HepG2 (cell line): ENCODE results near the gene SLC23A3. TPM values are rescaled to one million over a fixed set of nuclear protein-coding genes. Genes with fewer than 3 reads are reported as not detected.

Experiments used
- ATAC-seq: fragments of 200-7000 bp; cut with Tn5 transposase; 3 replicates; pipeline ENCODE4 v1.9.1; 2020; ENCODE audit warnings: mild to moderate bottlenecking, moderate library complexity
- BruUV-seq: library from RNA; stranded (reverse); fragments of 400-500 nt; replicated peaks from 2 replicates; lab custom pipeline; 2021; lab: Mats Ljungman, UMichigan
- CTCF ChIA-PET: fragments of 300-600 bp; formaldehyde crosslinking; extraction: SDS; loops from one replicate; lab custom pipeline; 2021; ENCODE audit warnings: low total read pairs, inconsistent platforms, low intra/inter-chr PET ratio; lab: Yijun Ruan, JAX
- POLR2A ChIA-PET: fragments of 350-600 bp; sonication (Branson Sonifier 250); formaldehyde crosslinking; loops from one replicate; lab custom pipeline; 2020; ENCODE audit warnings: antibody characterized with exemption, inconsistent platforms; lab: Yijun Ruan, JAX
- DNase-seq: peaks from one replicate; pipeline ENCODE4 v3.0.0-alpha.2; 2015; ENCODE audit warnings: low spot score
- FAIRE-seq: peaks from 3 replicates; lab custom pipeline; 2011; peaks lifted over from hg19 to GRCh38; lab: Jason Lieb, UNC
- H2AFZ ChIP-seq: one replicate; pipeline ENCODE4 v1.6.1; 2011; ENCODE audit warnings: low read length, inconsistent platforms
- H3K27ac ChIP-seq: fragments of 300-600 bp; 3 replicates; pipeline ENCODE4 v1.8.0; 2011; ENCODE audit warnings: mixed run types, mild to moderate bottlenecking, mixed read lengths, low read length, inconsistent platforms; ENCODE audit not compliant: insufficient read depth; ENCODE audit errors: extremely low read length
- H3K27me3 ChIP-seq, 2 experiments: fragments of 200-600 bp in 1 of 2; 2 replicates in 1 of 2; 3 replicates in 1 of 2; pipeline versions ENCODE4 v1.6.0 to v1.8.0; 2011; ENCODE audit warnings: low read length in 2 of 2, mild to moderate bottlenecking in 2 of 2, moderate library complexity in 2 of 2, inconsistent platforms in 1 of 2; ENCODE audit not compliant: insufficient read depth in 2 of 2, control insufficient read depth in 1 of 2
- H3K36me3 ChIP-seq, 2 experiments: fragments of 200-600 bp in 1 of 2; replicated peaks in 1 of 2; 2 replicates in 1 of 2; 3 replicates in 1 of 2; pipeline versions ENCODE4 v1.5.1 to v1.8.0; 2011; ENCODE audit warnings: low read length in 2 of 2, inconsistent platforms in 1 of 2; ENCODE audit not compliant: insufficient read depth in 2 of 2, control insufficient read depth in 1 of 2
- H3K4me1 ChIP-seq: 2 replicates; pipeline ENCODE4 v1.5.1; 2012; ENCODE audit warnings: low read length, inconsistent platforms; ENCODE audit not compliant: insufficient read depth
- H3K4me2 ChIP-seq: 2 replicates; pipeline ENCODE4 v1.6.0; 2011; ENCODE audit warnings: low read depth, low read length, inconsistent platforms
- H3K4me3 ChIP-seq, 3 experiments: fragments of 200-600 bp in 1 of 3; sonication (generic), shearing (Covaris generic) in 1 of 3; replicated peaks in 1 of 3; 2 replicates each; pipeline ENCODE4 v1.5.1; 2011 to 2016; ENCODE audit warnings: low read length in 3 of 3, inconsistent platforms in 2 of 3, low read depth in 2 of 3, mild to moderate bottlenecking in 2 of 3, control low read depth in 1 of 3, mixed read lengths in 1 of 3; ENCODE audit not compliant: insufficient read depth in 1 of 3
- H3K79me2 ChIP-seq: one replicate; pipeline ENCODE4 v1.6.1; 2011; ENCODE audit warnings: low read length, inconsistent platforms; ENCODE audit not compliant: insufficient read depth
- H3K9ac ChIP-seq: 2 replicates; pipeline ENCODE4 v1.6.0; 2011; ENCODE audit warnings: mild to moderate bottlenecking, low read depth, low read length, inconsistent platforms; ENCODE audit not compliant: insufficient read depth
- H3K9me3 ChIP-seq: 2 replicates; pipeline ENCODE4 v1.5.1; 2012; ENCODE audit warnings: mild to moderate bottlenecking, low read length
- H4K20me1 ChIP-seq: 2 replicates; pipeline ENCODE4 v1.6.0; 2011; ENCODE audit warnings: inconsistent platforms, mild to moderate bottlenecking, low read length, moderate library complexity; ENCODE audit not compliant: insufficient read depth
- MBD4 ChIP-seq: IDR thresholded peaks from 2 replicates; pipeline ENCODE4 v1.6.1; 2012; ENCODE audit warnings: low read length, inconsistent platforms, borderline replicate concordance
- PAF1 ChIP-seq: IDR thresholded peaks from 2 replicates; pipeline ENCODE4 v1.6.1; 2016; ENCODE audit warnings: missing genetic modification reagents, missing compliant biosample characterization
- TRIM24 ChIP-seq: sonication (generic); formaldehyde crosslinking; IDR thresholded peaks from 2 replicates; pipeline ENCODE4 v1.8.0; 2022; ENCODE audit warnings: mild to moderate bottlenecking, missing genetic modification reagents
- ZNF891 ChIP-seq: sonication (generic); formaldehyde crosslinking; IDR thresholded peaks from 2 replicates; pipeline ENCODE4 v1.5.0; 2020; ENCODE audit warnings: mild to moderate bottlenecking, missing genetic modification reagents
- WGBS: methylation state at CpG from one replicate; pipeline ENCODE4 v1.1.6; 2017; ENCODE audit warnings: low lambda C conversion rate; 5-methylcytosine and 5-hydroxymethylcytosine counted together
- in situ Hi-C: cut with HindIII; loops from 2 replicates; pipeline ENCODE4 v1.10.0; 2017; ENCODE audit warnings: low pct_unique_long_range_greater_than_20kb; ENCODE audit not compliant: extremely low pct_ligation_motif_present
- intact Hi-C: fragments of 100-400 bp; cut with micrococcal nuclease; formaldehyde crosslinking; loops from one replicate; pipeline ENCODE4 v1.10.0; 2022; ENCODE audit not compliant: unreplicated experiment
- polyA plus RNA-seq, 8 experiments: library from polyadenylated mRNA; depleted of rRNA in 3 of 8; stranded (reverse) in 7 of 8; unstranded in 1 of 8; fragments of >200 nt; fragmentation: Illumina TruSeq in 4 of 8; extraction: Trizol in 4 of 8; gene quantifications; 2 replicates each; pipeline versions ENCODE4 v1.2.1 to v1.2.3, GENCODE V29; 2011 to 2016; ENCODE audit warnings: low read depth in 4 of 8, missing spikeins in 1 of 8, mixed read lengths in 1 of 8; ENCODE audit not compliant: insufficient read depth in 1 of 8
- total RNA-seq, 5 experiments: library from RNA; depleted of rRNA; stranded (reverse); fragments of >200 nt; fragmentation: Illumina TruSeq; extraction: Trizol; gene quantifications; 2 replicates each; pipeline ENCODE4 v1.2.3, GENCODE V29; 2016; ENCODE audit warnings: low read depth in 1 of 5
- TF ChIP-seq, protein P1 (sequence below): sonication (generic); formaldehyde crosslinking; IDR thresholded peaks from 2 replicates; pipeline ENCODE4 v1.4.0; 2020; ENCODE audit warnings: missing genetic modification reagents, low read depth, mild to moderate bottlenecking, borderline replicate concordance
- TF ChIP-seq, protein P2 (sequence below): sonication (generic); formaldehyde crosslinking; IDR thresholded peaks from 2 replicates; pipeline ENCODE4 v1.8.0; 2022; ENCODE audit warnings: mild to moderate bottlenecking, missing genetic modification reagents, moderate library complexity
- TF ChIP-seq, protein P3 (sequence below), 2 experiments: sonication (generic) in 1 of 2; formaldehyde crosslinking in 1 of 2; IDR thresholded peaks; 2 replicates each; pipeline versions ENCODE4 v1.4.0 to v1.6.1; 2018 to 2020; ENCODE audit warnings: missing genetic modification reagents in 2 of 2, borderline replicate concordance in 1 of 2, low read depth in 1 of 2, mild to moderate bottlenecking in 1 of 2, missing biosample characterization in 1 of 2
- TF ChIP-seq, protein P4 (sequence below): sonication (generic); formaldehyde crosslinking; IDR thresholded peaks from 2 replicates; pipeline ENCODE4 v1.5.1; 2020; ENCODE audit warnings: missing genetic modification reagents, mild to moderate bottlenecking, borderline replicate concordance
- TF ChIP-seq, protein P5 (sequence below): fragments of 450-650 bp; IDR thresholded peaks from 2 replicates; pipeline ENCODE4 v1.6.1; 2017

Gene SLC23A3
- total and polyA plus RNA-seq, 2 of the 13 experiments (the other 11 are each of a cell fraction or from before 2014, with no cell fraction given) = 0.38 to 0.78 TPM

DNA sequence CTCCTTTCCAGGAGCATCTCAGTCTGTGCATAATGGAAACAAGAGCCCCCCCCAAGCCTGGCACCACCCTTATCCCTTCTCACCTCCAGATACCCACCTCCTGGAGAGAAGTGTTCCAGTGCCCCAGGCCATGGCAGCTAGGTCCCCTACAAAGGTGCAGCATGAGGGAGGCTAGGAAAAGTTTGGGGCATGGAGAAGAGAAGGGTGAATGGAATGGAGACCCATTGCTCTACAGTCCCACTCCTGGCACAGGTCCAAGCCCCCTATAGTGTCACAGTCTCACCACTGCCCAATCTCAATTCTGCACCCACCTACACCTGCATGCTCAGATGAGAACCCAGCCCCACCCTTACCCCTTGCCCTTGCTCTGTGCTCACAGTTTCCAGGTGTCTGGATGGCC is 897 bp downstream of the SLC23A3 start:
- intact Hi-C loops = no loop called here
- TF ChIP-seq, protein P1, sequence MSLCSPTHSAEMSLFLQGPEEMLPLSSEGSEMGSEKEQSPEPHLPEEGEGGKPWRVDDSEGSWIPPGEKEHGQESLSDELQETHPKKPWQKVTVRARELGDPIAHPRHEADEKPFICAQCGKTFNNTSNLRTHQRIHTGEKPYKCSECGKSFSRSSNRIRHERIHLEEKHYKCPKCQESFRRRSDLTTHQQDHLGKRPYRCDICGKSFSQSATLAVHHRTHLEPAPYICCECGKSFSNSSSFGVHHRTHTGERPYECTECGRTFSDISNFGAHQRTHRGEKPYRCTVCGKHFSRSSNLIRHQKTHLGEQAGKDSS (CRISPR knock-in tag) = no peak
- TF ChIP-seq, all 625 proteins: peak for 0
- Histone ChIP-seq H3K36me3 (peaks cover 4 to 11% of the 10 kb centered on the region in 2 experiments), H3K27me3 (peaks cover 0 to 2% of the 10 kb centered on the region in 2 experiments; a peak in 1 of 5 replicates), H3K27ac (no peak overlapping the region), H3K4me3 (no peak overlapping the region), H3K9ac (no peak overlapping the region), H3K79me2 (no peaks in the 10 kb centered on the region), H4K20me1 (no peaks in the 10 kb centered on the region), H3K4me2 (no peak overlapping the region), H3K9me3 (no peaks in the 10 kb centered on the region), H3K4me1 (peaks cover 17% of the 10 kb centered on the region), H2AFZ (no peak overlapping the region)
- ATAC-seq (no peak), DNase-seq (no peak), FAIRE-seq (no peak)
- no TSS peak for BruUV-seq
- POLR2A ChIA-PET = interaction anchor here (1.2 to 10.4 kb wide), 3 partner anchors 8 to 76 kb away, joined by 3 to 227 read pairs (median 6); partner anchors contain the start of genes CNPPD1, GLB1L, STK16 and ZFAND2B
- CTCF ChIA-PET = no interaction called here
- in situ Hi-C loops = no loop called here

DNA sequence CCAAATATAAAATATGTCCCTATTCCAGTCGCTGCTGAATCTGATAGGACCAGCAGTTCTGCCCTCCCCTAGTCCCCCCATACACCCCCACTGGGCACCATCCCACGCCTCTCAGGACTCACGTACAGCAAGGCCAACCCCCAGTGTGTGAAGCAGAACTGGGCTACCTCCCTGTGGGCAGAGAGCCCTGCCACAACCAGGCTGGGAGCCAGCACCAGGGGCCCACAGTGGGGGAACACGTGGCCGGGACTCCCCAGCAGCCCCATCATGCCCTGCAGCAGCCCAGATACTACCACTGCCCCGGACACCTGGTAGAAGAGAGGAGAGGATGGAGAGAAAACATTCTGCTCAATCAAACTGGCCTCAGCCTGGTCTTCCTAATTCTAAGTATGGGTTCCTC is 1.3 kb downstream of the SLC23A3 start:
- H3K27me3 ChIP-seq = peaks cover 0 to 2% of the 10 kb centered on the region in 2 experiments; a peak in 1 of 5 replicates
- H3K36me3 ChIP-seq = peaks cover 4 to 7% of the 10 kb centered on the region in 2 experiments
- no peak overlapping the region for H3K27ac ChIP-seq
- no peaks in the 10 kb centered on the region for H3K79me2 ChIP-seq
- in situ Hi-C loops (no loop called here), intact Hi-C loops (no loop called here)
- H4K20me1 ChIP-seq = no peaks in the 10 kb centered on the region
- ChIA-PET CTCF (no interaction called here), POLR2A (interaction anchor here (1.2 to 10.4 kb wide), 2 partner anchors 8 to 39 kb away, joined by 3 to 227 read pairs; partner anchors contain the start of genes CNPPD1 and ZFAND2B)
- DNase-seq (no peak), FAIRE-seq (no peak), ATAC-seq (no peak)
- WGBS = 46% methylated on average over 6 of the region's 6 CpGs
- no peak overlapping the region for H3K4me3 ChIP-seq
- no TSS peak for BruUV-seq
- H2AFZ ChIP-seq = no peak overlapping the region
- peaks cover 17% of the 10 kb centered on the region for H3K4me1 ChIP-seq
- no peak overlapping the region for H3K9ac ChIP-seq
- no peaks in the 10 kb centered on the region for H3K9me3 ChIP-seq
- no peak overlapping the region for H3K4me2 ChIP-seq
- TF ChIP-seq MBD4 = no peak
- no peak for TF ChIP-seq ZNF891 (CRISPR knock-in tag)
- TF ChIP-seq, protein P2, sequence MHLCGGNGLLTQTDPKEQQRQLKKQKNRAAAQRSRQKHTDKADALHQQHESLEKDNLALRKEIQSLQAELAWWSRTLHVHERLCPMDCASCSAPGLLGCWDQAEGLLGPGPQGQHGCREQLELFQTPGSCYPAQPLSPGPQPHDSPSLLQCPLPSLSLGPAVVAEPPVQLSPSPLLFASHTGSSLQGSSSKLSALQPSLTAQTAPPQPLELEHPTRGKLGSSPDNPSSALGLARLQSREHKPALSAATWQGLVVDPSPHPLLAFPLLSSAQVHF = no peak
- no peak for TF ChIP-seq TRIM24 (CRISPR knock-in tag)
- TF ChIP-seq, protein P3, sequence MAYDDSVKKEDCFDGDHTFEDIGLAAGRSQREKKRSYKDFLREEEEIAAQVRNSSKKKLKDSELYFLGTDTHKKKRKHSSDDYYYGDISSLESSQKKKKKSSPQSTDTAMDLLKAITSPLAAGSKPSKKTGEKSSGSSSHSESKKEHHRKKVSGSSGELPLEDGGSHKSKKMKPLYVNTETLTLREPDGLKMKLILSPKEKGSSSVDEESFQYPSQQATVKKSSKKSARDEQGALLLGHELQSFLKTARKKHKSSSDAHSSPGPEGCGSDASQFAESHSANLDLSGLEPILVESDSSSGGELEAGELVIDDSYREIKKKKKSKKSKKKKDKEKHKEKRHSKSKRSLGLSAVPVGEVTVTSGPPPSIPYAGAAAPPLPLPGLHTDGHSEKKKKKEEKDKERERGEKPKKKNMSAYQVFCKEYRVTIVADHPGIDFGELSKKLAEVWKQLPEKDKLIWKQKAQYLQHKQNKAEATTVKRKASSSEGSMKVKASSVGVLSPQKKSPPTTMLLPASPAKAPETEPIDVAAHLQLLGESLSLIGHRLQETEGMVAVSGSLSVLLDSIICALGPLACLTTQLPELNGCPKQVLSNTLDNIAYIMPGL (CRISPR knock-in tag; IDR thresholded peaks at IDR 0.05; ENCODE audit: borderline replicate concordance in 1 of 2, low read depth in 1 of 2) = no peak
- no peak for TF ChIP-seq PAF1 (CRISPR knock-in tag)
- TF ChIP-seq, protein P4, sequence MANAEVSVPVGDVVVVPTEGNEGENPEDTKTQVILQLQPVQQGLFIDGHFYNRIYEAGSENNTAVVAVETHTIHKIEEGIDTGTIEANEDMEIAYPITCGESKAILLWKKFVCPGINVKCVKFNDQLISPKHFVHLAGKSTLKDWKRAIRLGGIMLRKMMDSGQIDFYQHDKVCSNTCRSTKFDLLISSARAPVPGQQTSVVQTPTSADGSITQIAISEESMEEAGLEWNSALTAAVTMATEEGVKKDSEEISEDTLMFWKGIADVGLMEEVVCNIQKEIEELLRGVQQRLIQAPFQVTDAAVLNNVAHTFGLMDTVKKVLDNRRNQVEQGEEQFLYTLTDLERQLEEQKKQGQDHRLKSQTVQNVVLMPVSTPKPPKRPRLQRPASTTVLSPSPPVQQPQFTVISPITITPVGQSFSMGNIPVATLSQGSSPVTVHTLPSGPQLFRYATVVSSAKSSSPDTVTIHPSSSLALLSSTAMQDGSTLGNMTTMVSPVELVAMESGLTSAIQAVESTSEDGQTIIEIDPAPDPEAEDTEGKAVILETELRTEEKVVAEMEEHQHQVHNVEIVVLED = no peak
- TF ChIP-seq, protein P5, sequence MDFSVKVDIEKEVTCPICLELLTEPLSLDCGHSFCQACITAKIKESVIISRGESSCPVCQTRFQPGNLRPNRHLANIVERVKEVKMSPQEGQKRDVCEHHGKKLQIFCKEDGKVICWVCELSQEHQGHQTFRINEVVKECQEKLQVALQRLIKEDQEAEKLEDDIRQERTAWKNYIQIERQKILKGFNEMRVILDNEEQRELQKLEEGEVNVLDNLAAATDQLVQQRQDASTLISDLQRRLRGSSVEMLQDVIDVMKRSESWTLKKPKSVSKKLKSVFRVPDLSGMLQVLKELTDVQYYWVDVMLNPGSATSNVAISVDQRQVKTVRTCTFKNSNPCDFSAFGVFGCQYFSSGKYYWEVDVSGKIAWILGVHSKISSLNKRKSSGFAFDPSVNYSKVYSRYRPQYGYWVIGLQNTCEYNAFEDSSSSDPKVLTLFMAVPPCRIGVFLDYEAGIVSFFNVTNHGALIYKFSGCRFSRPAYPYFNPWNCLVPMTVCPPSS = no peak
